Measurements from ENCODE around the gene CACNA2D4. TPM values are rescaled to one million over a fixed set of nuclear protein-coding genes. Genes with fewer than 3 reads are reported as not detected.

The CACNA2D4 gene
- total RNA-seq, 1 donor from 2014 or later = 1.1 TPM

DNA sequence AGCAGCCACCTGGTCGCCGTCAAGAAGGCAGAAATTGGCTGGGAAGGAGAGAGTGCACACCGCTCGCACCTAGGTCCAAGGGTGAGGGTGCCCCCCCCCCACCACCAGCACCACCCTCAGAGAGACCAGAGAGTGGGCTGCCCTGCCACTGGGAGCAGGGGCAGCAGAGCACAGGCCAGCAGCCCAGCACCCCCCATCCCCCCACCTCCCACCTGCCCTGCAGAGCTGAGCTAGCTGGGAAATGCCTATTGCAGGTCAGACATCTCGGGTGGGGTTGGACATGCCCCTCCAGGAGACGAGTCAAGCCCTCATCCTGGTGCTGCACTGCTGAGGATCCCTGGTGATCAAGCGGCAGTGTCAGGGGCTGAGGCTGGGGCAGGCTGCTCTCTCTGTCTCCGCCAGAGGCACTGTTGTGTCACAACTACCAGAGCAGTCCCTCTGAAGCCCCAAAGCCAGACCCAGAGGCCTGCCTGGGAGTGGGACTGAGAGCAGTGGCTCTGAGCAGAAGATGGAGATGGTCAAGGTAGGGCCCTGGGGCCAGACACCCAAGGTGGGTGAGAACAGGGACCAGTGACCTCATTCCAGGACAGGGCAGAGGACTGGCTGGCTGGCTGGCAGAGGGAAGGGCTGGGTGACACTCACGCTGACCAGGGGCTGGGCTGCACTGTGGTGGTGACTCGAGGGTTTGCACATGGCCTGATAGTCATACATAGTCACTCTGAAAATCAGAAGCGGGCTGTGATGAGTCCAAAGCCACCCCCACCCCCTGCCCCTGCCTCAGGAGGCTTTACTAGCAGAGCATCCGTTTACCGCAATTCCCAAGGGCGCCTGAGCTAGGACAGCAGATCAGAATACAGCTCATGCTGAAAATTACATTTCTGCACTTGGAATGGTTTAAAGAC is 117.8 kb downstream of the CACNA2D4 start:
- no peak for DNase-seq (ENCODE audit: missing footprints)
- ATAC-seq = no peak
- intact Hi-C loops (cut with DNase I) = loop anchor here (5.0 kb wide), 2 partner anchors 237 to 782 kb away; no protein-coding TSS in a partner anchor

DNA sequence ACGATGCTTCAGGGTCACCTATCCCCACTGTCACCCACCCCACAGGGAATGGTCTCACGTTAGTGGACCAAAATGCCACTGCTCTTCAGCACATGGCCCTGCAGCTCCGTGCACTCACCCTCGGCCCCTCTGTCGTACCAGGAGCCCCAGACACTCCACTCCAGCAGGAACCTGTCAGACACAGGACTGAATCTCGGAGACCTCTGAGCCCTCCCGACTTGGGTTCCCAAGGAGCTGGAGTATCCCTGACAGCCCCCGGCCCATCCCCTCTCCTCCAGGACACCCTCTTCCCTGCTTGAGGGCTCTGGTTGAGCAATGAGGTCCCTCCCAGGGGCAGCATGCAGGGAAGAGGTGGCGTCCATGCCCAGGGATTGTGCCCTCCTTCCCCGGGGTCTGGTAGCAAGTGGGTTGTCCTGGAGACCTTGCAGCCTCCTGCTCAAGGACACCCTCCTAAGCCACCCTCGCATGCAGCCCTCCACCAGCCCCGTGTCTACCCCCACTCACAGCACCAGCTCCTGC is 118.5 kb downstream of the CACNA2D4 start:
- no peak for DNase-seq (ENCODE audit: missing footprints)
- intact Hi-C loops (cut with DNase I) = loop anchor here (5.0 to 10.0 kb wide), 5 partner anchors 237 to 995 kb away; partner anchors contain the start of gene FKBP4
- no peak for ATAC-seq

DNA sequence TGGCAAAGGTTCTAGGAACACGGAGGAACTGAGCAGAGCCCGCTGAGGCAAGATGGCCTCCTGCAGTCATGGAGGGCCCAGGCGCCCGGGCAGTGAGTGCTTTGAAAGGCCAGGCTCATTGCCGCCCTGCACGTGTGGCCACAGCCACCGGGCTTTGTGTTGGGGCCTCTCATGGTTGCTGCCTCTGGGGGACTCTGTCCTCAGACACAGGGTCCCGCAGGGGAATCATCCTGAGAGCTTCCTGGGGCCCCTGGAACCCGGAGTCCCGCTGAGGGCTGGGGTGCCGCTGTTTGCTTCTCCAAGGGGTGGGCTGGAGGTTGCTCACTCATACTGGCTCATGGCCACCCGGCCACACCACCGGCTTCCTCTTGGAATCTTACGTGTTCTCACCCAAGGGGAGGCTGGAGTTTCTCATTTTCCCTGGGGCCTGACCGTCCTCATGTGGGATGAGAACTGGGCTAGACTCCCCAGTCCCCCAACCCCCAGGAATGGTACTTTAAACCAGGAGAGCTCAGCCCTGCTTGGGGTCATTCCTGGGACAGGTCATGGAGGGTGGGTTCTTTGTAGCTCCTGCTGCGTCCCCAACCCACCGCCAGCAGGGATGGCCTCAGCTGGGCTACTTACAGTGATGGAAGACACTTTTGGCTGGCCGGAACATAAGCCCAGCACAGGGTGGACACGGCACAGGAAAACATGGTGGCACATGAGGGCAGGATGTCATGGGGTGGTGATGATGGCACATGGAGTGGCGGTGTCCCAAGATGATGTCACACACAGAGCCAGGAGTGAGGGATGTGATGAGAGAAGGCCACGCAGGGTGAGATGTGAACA is 119.2 kb downstream of the CACNA2D4 start:
- ATAC-seq (no peak), DNase-seq (ENCODE audit: missing footprints) (no peak)
- intact Hi-C loops (cut with DNase I) = loop anchor here (10.0 kb wide), 3 partner anchors 486 to 996 kb away; partner anchors contain the start of gene FKBP4

DNA sequence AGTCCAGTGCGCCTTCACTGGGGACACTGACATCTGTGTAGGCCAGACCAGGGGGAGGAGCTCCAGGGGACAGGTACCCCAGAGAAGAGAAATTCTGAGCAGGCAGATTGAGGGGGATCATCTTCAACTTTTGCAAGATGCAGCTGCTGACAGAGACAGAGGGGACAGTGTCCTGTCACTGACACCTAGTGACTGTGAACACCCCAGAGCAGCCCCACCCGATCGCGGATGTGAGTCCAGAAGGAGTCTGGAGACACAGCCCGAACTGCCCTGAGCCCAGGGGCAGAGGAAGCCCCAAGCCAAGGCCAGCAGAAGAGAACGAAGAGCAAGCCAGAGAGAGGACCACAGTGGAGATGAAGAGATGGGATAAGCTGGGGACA is 119.8 kb downstream of the CACNA2D4 start:
- ATAC-seq (no peak), DNase-seq (ENCODE audit: missing footprints) (no peak)
- intact Hi-C loops (cut with DNase I) = loop anchor here (10.0 kb wide), 3 partner anchors 486 to 996 kb away; partner anchors contain the start of gene FKBP4

DNA sequence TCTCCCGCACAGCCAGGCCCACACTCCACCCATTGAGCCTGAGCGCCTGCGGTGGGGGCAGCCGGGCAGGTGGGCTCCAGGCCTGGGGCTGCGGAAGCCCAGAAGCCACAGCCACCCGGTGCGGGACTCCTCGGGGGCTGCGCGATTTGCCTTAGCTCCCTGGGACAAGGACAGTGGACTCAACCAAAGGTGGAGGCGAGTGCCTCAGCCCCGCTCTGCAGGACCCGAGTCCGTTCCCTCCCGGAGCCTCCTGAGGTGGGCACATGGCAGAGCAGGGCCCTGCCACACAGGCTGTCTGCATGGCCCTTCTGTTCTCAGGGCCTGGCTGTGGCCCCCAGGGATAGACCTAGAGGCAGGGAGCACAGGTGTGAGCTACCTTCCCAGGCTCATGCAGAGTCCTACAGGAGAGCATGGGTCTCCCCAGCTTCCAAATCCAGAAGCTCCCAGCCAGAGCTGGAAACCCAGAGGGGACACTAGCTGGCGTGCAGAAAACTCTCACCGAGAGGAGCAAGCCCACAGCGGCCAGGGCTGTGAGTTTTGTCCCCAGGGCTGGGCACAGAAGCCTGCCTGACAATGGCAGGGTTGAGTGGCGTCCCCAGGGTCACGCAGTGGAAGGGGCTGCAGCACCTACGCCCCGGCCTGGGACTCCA is 120.3 kb downstream of the CACNA2D4 start:
- intact Hi-C loops (cut with DNase I) = loop anchor here (10.0 kb wide), 3 partner anchors 487 to 997 kb away; partner anchors contain the start of gene FKBP4
- ATAC-seq (no peak), DNase-seq (ENCODE audit: missing footprints) (no peak)

DNA sequence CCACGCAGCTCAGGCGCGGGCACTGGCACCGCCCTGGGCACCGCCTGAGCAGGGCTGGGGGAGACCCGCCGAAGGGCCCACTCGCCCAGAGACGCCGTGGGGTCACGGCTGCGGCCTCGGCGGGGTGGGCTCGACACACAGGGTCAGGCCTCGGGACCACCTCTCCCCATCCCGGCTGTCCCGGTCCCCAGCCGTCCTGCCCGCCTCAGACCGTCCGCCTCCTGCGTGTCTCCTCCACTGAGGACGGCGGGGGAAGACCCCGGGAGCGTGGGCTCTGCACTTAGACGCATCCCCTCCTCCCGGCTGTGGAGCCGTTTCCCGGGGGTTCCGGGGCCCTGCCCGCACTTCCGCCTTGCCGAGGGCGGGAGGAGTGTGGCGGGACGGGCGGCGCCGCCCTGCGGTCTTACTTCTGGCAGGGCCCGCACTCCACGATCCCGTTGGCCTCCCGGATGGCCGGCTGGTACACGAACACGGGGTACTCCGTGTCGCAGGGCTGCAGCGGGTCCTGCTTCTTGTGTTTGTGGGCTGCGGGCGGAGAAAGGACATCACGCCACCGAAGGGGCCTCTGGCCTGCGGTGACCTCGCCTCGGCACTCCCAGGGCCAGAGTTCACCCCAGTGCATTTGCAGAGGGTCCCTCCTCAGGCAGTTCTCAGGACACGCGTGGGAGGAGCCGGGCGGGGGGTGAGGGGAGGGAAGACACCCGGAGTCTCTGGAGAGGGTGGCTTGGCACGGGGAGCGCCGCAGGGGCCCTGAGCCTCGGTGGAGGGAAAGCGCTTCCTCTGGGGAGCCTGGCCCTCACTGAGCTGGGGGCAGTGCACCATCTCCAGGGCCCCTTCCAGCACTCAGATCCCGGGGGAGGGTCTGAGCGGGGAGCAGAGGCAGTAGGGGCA is 121.2 kb downstream of the CACNA2D4 start:
- ATAC-seq = peak; percentile 49
- intact Hi-C loops (cut with DNase I) = loop anchor here (10.0 kb wide), 3 partner anchors 488 to 998 kb away; partner anchors contain the start of gene FKBP4
- DNase-seq (ENCODE audit: missing footprints) = peak; percentile 92

DNA sequence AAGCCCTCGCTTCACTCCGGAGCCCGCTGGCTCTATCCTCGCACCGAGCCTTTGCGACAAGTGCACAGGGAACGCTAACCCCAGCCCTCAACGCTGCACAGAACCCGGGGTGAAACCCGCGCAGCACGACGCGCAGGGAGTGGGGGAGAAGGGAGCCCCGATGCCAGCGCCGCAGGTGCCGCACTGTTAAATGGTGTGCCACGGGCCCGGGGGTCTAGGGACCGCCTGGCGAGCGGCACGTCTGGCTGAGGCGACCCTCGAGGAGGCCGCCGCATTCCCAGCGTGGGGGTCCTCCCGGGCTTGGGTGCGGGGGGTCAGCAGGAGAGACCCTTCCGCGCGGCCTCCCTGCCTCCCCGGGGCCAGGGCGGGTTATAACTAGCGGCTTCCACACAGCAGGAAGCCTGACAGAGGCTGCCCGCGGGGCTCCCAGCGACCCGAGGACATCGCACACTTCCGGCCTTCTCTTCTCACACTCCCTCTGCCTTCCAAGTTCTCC is 121.9 kb downstream of the CACNA2D4 start:
- peak; percentile 23 for ATAC-seq
- intact Hi-C loops (cut with DNase I) = loop anchor here (1.0 to 10.0 kb wide), 4 partner anchors 144 to 998 kb away; partner anchors contain the start of gene FKBP4
- DNase-seq (ENCODE audit: missing footprints) = no peak

DNA sequence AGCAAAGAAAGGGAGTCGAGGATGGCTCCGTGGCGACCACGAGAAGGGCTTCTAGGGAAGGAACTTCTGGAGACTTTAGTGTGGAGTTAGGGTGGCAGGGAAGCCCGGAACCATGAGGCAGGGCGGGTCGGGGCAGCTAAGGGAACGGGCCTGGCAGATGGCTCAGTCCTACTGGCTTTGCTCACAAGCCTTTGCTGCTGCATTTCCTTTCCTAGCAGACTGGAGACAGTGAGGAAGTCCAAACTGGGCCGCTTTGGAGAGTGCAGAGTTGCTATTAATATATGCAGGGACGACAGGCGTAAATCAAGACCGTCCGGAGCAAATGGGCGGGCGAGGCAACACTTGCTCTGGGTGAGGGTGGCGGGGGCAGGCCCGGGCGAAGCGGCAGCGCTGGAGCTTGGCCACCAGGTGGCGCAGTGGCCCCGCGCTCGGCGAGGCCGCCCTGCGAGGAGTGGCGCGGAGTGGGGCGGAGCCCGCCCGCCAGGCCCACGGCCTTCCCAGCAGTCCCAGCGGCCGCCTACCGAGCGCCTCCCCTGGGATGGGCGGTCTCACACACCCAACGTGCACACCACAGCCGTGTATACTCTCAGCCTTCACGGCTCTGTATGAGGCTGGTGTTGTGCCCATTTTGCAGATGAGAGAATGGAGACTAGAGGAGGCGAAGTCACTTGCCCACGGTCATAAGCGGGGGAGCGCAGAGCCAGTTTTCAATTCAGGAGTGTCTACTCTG is 122.5 kb downstream of the CACNA2D4 start:
- intact Hi-C loops (cut with DNase I) = loop anchor here (1.0 to 10.0 kb wide), 4 partner anchors 144 to 999 kb away; partner anchors contain the start of gene FKBP4
- DNase-seq (ENCODE audit: missing footprints) (peak; percentile 97), ATAC-seq (peak; percentile 96)

DNA sequence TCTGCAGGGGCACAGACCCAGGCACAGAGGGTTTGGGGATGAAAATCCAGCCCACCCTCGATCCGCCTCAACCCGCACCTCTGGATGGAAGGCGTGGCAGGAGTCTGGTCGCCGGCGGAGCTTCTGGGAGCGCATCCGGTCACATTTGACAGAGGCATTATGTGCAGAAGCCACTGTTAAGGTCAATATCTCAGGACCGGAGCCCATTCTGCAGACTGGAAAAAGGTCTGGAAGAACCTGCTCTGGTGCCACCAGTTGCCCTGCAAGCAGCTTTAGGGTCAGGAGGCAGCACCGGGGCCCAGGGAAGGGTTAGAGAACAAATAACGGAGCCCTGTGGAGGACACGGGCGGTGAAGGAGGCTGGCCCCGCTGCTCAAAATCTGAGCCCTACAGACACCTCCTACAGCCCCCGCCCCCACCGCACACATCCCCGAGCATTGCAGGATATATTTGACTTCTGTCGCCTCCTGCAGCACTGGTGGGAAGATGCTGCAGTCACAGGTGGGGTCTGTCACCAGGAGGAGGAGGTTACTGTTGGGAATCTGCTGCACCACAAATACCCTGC is 123.1 kb downstream of the CACNA2D4 start:
- intact Hi-C loops (cut with DNase I) = loop anchor here (10.0 kb wide), 3 partner anchors 489 to 999 kb away; partner anchors contain the start of gene FKBP4
- DNase-seq (ENCODE audit: missing footprints) = no peak
- no peak for ATAC-seq

DNA sequence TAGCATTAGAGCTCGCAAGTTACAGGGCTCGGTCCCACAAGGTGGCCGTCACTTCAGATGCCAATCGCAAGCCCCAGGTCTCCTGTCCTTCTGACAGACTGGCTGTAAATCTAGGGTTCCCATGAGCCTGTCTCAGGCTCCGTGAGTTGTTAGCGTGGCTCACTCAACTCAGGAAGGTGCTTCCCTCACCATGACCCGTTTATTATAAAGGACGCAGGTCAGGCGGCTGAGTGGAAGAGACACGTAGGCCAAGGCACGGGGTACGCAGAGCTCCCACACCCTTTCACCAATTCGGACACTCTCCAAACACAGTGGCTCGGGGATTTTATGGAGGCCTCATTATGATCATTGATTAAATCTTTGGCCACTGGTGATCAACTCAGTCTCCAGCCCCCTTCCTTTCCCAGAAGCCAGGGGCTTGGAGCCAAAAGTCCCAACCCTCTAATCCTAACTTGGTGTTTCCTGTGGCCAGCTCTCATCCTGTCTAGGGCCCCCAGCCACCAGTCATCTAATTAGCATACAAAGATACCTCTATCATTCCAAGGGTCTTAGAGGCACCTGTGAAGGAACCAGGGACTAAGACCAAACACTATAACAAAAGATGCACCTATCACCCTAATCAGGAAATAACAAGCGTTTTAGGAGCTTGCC is 123.9 kb downstream of the CACNA2D4 start:
- intact Hi-C loops (cut with DNase I) = loop anchor here (10.0 kb wide), 3 partner anchors 490 to 1000 kb away; partner anchors contain the start of gene FKBP4
- DNase-seq (ENCODE audit: missing footprints) (no peak), ATAC-seq (no peak)

DNA sequence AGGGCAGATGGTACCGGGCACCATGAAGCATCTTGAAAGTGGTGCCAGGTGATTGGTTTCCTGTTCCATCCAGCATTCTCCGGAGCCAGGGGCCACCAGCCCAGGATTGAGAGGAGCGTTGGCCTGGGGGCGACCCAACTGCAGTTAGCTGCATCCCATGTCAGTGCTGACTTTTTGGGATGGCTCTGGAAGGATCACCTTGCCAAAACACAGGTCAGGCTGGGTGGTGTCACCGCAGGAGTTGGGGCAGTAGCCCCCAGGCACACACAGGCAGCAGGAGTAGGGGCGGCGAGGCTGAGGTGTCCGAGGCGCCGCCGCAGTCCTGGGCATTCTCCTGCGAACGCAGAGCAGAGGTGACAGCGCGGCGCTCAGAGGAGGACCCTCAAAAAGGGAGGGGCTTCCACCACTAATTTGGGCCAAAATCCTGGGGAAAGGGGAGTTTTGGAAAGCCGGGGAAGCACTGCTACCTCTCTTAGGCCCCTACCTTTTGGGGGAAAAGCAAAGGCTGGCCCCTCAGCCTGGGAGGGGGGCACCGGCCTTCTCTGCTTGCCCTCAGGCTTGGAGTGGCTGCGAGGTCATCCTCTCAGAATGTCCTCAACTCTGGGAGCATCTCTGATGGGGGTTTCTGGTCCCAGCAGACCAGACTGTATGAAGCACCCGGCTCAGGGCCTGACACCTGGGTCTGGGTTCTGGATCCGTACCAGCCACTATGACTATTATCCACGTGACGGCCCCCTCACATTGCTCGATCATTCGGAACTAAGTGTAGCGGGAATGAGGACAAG is 124.8 kb downstream of the CACNA2D4 start:
- DNase-seq (ENCODE audit: missing footprints) (no peak), ATAC-seq (no peak)
- intact Hi-C loops (cut with DNase I) = loop anchor here (10.0 kb wide), 3 partner anchors 491 to 1001 kb away; partner anchors contain the start of gene FKBP4

DNA sequence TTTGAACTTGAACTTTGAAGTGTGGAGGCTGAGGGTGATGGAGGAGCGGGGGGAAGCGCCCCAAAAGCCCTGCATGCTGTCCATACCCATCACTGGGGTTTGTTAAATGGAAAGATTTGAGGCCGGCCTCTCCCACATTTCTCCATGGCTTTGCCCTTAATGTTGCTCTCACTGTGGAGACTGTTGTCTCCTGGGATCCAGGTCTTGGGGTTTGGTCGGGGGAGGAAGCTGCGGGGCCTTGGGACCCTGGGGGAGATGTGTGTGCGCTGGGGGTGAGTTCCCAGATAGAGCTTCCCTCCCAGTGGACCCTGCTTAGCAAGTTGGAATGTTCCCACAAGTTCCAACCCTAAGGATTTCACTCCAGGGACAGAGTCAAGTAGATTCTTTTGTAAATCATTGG is 126.0 kb downstream of the CACNA2D4 start:
- intact Hi-C loops (cut with DNase I) = loop anchor here (10.0 kb wide), 3 partner anchors 492 to 1002 kb away; partner anchors contain the start of gene FKBP4
- DNase-seq (ENCODE audit: missing footprints) (no peak), ATAC-seq (no peak)

DNA sequence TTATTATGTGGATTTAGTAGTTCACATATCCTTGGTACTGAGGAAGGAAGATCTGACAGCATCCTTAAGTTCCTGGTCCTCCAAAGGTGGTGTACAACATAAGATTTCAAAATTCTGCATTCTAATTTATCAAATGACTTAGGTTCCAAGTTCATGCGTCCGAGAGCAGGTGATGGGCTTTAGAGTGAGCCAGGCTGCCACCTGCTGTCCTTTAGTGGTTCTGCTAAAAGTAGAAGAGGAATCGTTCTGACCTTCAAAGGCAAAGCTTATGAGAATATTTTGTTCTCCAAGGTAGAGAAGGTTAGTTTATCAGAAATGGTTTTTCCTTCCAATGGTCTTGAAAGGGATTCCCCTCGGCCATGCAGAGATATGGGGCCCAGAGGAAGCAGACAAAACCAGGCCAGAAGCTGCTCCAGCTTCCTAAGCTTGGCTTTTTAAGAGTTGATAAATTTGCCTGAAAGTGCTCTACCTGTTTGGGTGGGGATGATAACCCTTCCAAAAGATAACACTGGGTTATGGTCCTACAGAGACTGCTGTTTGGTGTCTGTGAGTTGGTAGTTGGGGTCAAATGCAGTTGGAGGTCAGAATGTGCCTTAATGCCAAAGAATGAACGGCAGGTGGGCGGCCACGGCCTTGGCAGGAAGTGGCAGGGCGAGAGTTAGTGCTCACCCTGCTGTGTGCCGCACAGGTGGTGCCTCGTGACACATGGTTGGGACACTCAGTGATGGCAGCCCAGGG is 127.2 kb downstream of the CACNA2D4 start:
- DNase-seq (ENCODE audit: missing footprints) = no peak
- intact Hi-C loops (cut with DNase I) = loop anchor here (1.0 to 10.0 kb wide), 4 partner anchors 139 to 1004 kb away; partner anchors contain the start of gene FKBP4
- ATAC-seq = peak; percentile 22

DNA sequence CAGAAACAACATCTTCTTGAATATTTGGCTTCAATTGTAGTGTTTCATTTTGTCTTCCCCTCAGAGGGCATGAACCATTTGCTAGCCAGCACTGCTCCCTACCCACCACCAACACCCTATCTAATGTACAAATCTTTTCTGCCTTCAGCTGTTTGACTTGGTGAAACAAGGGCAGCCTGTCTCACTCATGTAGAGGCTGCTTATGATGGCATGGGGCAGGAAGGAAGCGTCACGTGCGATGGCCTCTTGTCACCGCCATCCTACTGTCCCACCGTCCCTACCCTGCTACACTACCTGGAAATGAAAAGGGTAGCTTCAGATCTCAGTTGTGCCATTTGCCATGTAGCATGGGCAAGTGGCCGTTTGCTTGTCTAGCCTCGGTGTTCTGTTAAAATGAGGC is 128.0 kb downstream of the CACNA2D4 start:
- intact Hi-C loops (cut with DNase I) = loop anchor here (10.0 kb wide), 3 partner anchors 494 to 1004 kb away; partner anchors contain the start of gene FKBP4

More for the DNA sequence above, 128.0 kb downstream of the CACNA2D4 start:
- DNase-seq (ENCODE audit: missing footprints) (no peak), ATAC-seq (no peak)

Data from Right ventricle myocardium inferior (tissue), 1 donor.